ENCODE results near the gene MAP7.

The MAP7 gene

GRCh38 chr6:136427378-136427717 lies 122.9 kb downstream of the MAP7 start:
- Histone ChIP-seq H3K27ac (no peak overlapping the region), H3K4me3 (no peak overlapping the region)
- no peak for DNase-seq (ENCODE audit: low spot score)
- no peak for TF ChIP-seq CTCF (IDR thresholded peaks at IDR 0.05)

GRCh38 chr6:136426627-136427377 lies 123.4 kb downstream of the MAP7 start:
- DNase-seq (ENCODE audit: low spot score) = no peak
- no peak for TF ChIP-seq CTCF (IDR thresholded peaks at IDR 0.05)
- Histone ChIP-seq H3K4me3 (no peak overlapping the region), H3K27ac (no peak overlapping the region)

- H3K4me3 ChIP-seq = no peak overlapping the region
- no peak overlapping the region for H3K27ac ChIP-seq
- DNase-seq (ENCODE audit: low spot score) = no peak
- no peak for TF ChIP-seq CTCF (IDR thresholded peaks at IDR 0.05)
These were observed 124.4 kb downstream of the MAP7 start for GRCh38 chr6:136425793-136426192.

- H3K27ac ChIP-seq = no peak overlapping the region
- DNase-seq (ENCODE audit: low spot score) = no peak
- TF ChIP-seq CTCF (IDR thresholded peaks at IDR 0.05) = no peak
These were observed 125.3 kb downstream of the MAP7 start for GRCh38 chr6:136424901-136425300.

GRCh38 chr6:136424450-136424849 lies 125.8 kb downstream of the MAP7 start:
- no peak for TF ChIP-seq CTCF (IDR thresholded peaks at IDR 0.05)
- no peak for DNase-seq (ENCODE audit: low spot score)
- no peak overlapping the region for H3K27ac ChIP-seq
- no peak overlapping the region for H3K4me3 ChIP-seq

More at GRCh38 chr6:136424901-136425300, 125.3 kb downstream of the MAP7 start:
- no peak overlapping the region for H3K4me3 ChIP-seq

GRCh38 chr6:136421537-136422158 lies 128.6 kb downstream of the MAP7 start:
- Histone ChIP-seq H3K27ac (no peak overlapping the region), H3K4me3 (no peak overlapping the region)
- no peak for TF ChIP-seq CTCF (IDR thresholded peaks at IDR 0.05)
- no peak for DNase-seq (ENCODE audit: low spot score)

- Histone ChIP-seq H3K4me3 (no peak overlapping the region), H3K27ac (no peak overlapping the region)
- no peak for DNase-seq (ENCODE audit: low spot score)
- TF ChIP-seq CTCF (IDR thresholded peaks at IDR 0.05) = no peak
These were observed 129.4 kb downstream of the MAP7 start for GRCh38 chr6:136420853-136421252.

Data from coronary artery (tissue), 2 donors.